Upper lobe of left lung (tissue), 6 donors: Measurements from ENCODE around the gene GTF2IRD1. TPM values are rescaled to one million over a fixed set of nuclear protein-coding genes. Genes with fewer than 3 reads are reported as not detected.

Experiments used
- ATAC-seq, 2 donors: fragments of 200-7000 bp; cut with Tn5 transposase; one replicate each; pipeline ENCODE4 v1.9.1; 2022; ENCODE audit warnings: mild to moderate bottlenecking in 2 of 2, moderate library complexity in 2 of 2; ENCODE audit not compliant: low FRiP score in 2 of 2
- DNase-seq, 2 donors: peaks; one replicate each; pipeline ENCODE4 v3.0.0-alpha.2; 2019 to 2020
- H3K27ac ChIP-seq, 4 donors: fragments of 200-600 bp; sonication (generic); one replicate each; pipeline ENCODE4 v1.5.1; 2016 to 2019
- H3K27me3 ChIP-seq, 4 donors: fragments of 200-600 bp; sonication (generic); one replicate each; pipeline ENCODE4 v1.5.1; 2017 to 2019
- H3K36me3 ChIP-seq, 4 donors: fragments of 200-600 bp; sonication (generic); one replicate each; pipeline ENCODE4 v1.5.1; 2016 to 2019
- H3K4me1 ChIP-seq, 4 donors: fragments of 200-600 bp; sonication (generic); one replicate each; pipeline ENCODE4 v1.5.1; 2018 to 2019
- H3K4me3 ChIP-seq, 4 donors: fragments of 200-600 bp; sonication (generic); one replicate each; pipeline ENCODE4 v1.5.1; 2017 to 2019; ENCODE audit warnings: mild to moderate bottlenecking in 2 of 4, moderate library complexity in 1 of 4
- H3K9me3 ChIP-seq, 4 donors: fragments of 200-600 bp; sonication (generic); one replicate each; pipeline ENCODE4 v1.5.1; 2018 to 2019
- CTCF ChIP-seq, 6 experiments: fragments of 450-650 bp in 4 of 6; fragments of 200-600 bp in 2 of 6; sonication (generic) in 2 of 6; IDR thresholded peaks; one replicate each; pipeline ENCODE4 v1.5.1; 2016 to 2019; ENCODE audit warnings: antibody characterized with exemption in 6 of 6
- EP300 ChIP-seq, 4 donors: sonication (generic); formaldehyde crosslinking; IDR thresholded peaks; one replicate each; pipeline ENCODE4 v1.5.1; 2017; ENCODE audit warnings: antibody characterized with exemption in 4 of 4, control low read depth in 2 of 4
- POLR2A ChIP-seq, 4 donors: fragments of 450-650 bp; IDR thresholded peaks; one replicate each; pipeline ENCODE4 v1.5.1; 2016 to 2017; ENCODE audit warnings: antibody characterized with exemption in 4 of 4, mild to moderate bottlenecking in 2 of 4
- POLR2AphosphoS5 ChIP-seq, 2 donors: sonication (generic); formaldehyde crosslinking; IDR thresholded peaks; one replicate each; pipeline ENCODE4 v1.5.1; 2017; ENCODE audit warnings: antibody characterized with exemption in 2 of 2
- WGBS, 2 donors: methylation state at CpG; one replicate each; pipeline ENCODE4 v1.1.5; 2017 to 2018; 5-methylcytosine and 5-hydroxymethylcytosine counted together
- total RNA-seq, 6 donors: library from RNA; depleted of rRNA in 4 of 6; stranded (reverse); fragments of >200 nt in 4 of 6; gene quantifications; one replicate each; pipeline versions ENCODE4 v1.1.0 to v1.2.1, GENCODE V29; 2016 to 2021
- donor health status: DM: no; HTN: no; CAD: no; lungs with moderate emphysema.
- donor health status: DM: no; HTN: yes; CAD: no; lungs with severe emphysema.

GTF2IRD1 gene
- total RNA-seq, 6 donors from 2014 or later: 16.4 to 41.9 (median 28.1) TPM

DNA sequence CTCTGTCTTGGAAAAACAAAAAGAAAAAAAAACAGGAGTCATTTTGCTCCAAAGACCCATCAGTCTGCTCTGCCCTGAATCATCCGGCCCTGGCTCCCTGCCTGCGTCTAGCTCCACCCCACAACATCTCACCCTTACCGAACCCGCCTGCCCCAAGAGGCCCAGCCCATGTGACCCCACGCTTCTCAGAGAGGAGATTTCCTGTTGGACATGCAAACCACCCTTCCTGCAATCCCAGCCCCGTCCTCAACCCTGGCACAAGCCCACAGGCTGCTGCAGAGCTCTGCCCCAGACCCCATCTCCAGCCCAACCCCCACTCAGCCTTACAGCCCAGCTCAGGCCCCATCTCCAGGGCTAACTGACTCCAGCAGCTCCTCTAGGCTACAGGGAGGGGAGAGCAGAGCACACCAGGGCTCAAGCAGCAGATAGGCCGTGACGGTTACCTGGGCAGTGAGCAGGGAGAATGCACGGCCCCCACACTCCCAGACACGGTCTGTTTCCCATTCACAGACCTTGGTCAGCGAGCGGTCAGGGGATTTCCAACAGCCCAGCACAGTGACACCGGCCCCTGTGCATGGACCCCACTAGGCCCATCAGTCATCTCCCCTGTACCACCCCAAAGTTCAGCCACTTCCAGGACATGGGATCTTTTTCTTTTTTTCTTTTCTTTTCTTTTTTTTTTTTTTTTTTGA is 133.9 kb downstream of the GTF2IRD1 start:
- Histone ChIP-seq H3K36me3 (peaks cover 0 to 24% (median 4%) of the 10 kb centered on the region in 4 donors), H3K9me3 (no peaks in the 10 kb centered on the region), H3K4me3 (peak overlapping the region in 1 of 4 donors; percentile 12), H3K27me3 (no peaks in the 10 kb centered on the region), H3K27ac (peak overlapping the region; percentile 22 to 79 (median 72)), H3K4me1 (peaks cover 11 to 16% (median 12%) of the 10 kb centered on the region in 4 donors)
- ATAC-seq: peak; percentile 91 to 96
- DNase-seq: peak; percentile 50 to 91
- WGBS, 2 donors: 36 to 37% methylated on average over 12 to 13 of the region's 13 CpGs
- TF ChIP-seq CTCF (IDR thresholded peaks at IDR 0.05) (peak in 1 of 6 experiments; percentile 7), POLR2AphosphoS5 (IDR thresholded peaks at IDR 0.05) (peak in 1 of 2 donors; percentile 34), POLR2A (IDR thresholded peaks at IDR 0.05) (no peak), EP300 (IDR thresholded peaks at IDR 0.05) (no peak)

- Histone ChIP-seq H3K27me3 (no peaks in the 10 kb centered on the region), H3K9me3 (no peaks in the 10 kb centered on the region), H3K27ac (no peak overlapping the region), H3K4me1 (peaks cover 11 to 16% (median 12%) of the 10 kb centered on the region in 4 donors), H3K4me3 (no peak overlapping the region), H3K36me3 (peaks cover 2 to 45% (median 14%) of the 10 kb centered on the region in 4 donors)
- ATAC-seq (no peak), DNase-seq (peak in 1 of 2 donors; percentile 33)
- WGBS, 2 donors: 95 to 98% methylated on average over 16 of the region's 16 CpGs
- TF ChIP-seq EP300 (IDR thresholded peaks at IDR 0.05) (no peak), POLR2A (IDR thresholded peaks at IDR 0.05) (no peak), POLR2AphosphoS5 (IDR thresholded peaks at IDR 0.05) (no peak), CTCF (IDR thresholded peaks at IDR 0.05) (no peak)
These were observed 137.1 kb downstream of the GTF2IRD1 start for GRCh38 chr7:74590813-74591212.

DNA sequence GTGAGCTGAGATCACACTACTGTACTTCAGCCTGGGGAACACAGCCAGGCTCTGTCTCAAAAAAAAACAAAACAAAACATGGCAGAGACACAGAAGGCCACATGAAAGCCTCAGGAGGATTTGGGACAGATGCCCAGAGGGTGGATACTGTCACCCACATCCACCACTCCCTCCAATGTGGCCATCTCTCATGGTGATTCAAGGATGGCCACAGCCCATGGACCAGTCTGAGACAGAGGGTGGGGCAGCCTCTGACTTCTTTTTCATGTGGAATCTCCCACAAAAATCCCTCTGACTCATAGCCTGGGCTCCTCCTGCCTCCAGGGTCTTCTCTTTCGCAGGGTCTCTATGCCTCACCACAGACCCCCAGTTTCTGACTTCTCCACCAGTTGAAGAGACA is 144.9 kb downstream of the GTF2IRD1 start:
- Histone ChIP-seq H3K27ac (no peak overlapping the region), H3K36me3 (peaks cover 0 to 64% (median 34%) of the 10 kb centered on the region in 4 donors), H3K4me1 (no peaks in the 10 kb centered on the region), H3K4me3 (no peak overlapping the region), H3K9me3 (no peaks in the 10 kb centered on the region), H3K27me3 (no peaks in the 10 kb centered on the region)
- ATAC-seq (peak in 1 of 2 donors; percentile 78), DNase-seq (no peak)
- 82 to 100% methylated on average over 1 of the region's 1 CpG for WGBS, 2 donors
- TF ChIP-seq POLR2A (IDR thresholded peaks at IDR 0.05) (no peak), POLR2AphosphoS5 (IDR thresholded peaks at IDR 0.05) (no peak), CTCF (IDR thresholded peaks at IDR 0.05) (no peak), EP300 (IDR thresholded peaks at IDR 0.05) (no peak)

DNA sequence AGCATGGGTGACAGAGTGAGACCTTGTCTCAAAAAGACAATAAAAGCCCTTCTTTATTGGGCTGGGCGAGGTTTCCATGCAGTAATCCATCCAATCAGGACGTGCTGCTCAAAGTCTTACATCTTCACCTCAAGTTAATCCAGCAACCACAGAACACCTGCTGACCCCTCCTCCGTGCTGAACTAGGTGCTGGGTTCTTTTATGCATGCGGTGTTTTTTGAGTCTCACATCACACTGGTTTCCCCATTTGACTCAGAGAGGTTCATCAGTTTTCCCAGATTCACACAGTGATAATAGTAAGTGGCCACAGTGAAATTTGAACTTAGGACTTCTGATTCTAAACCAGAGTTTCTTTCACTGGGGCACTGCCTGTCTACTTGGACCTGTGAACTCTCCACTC is 145.5 kb downstream of the GTF2IRD1 start:
- H3K9me3 ChIP-seq: no peaks in the 10 kb centered on the region
- no peaks in the 10 kb centered on the region for H3K27me3 ChIP-seq
- no peak overlapping the region for H3K4me3 ChIP-seq
- WGBS, 2 donors: 89 to 95% methylated on average over 4 of the region's 4 CpGs
- peaks cover 0 to 3% (median under 1%) of the 10 kb centered on the region in 4 donors for H3K4me1 ChIP-seq
- TF ChIP-seq EP300 (IDR thresholded peaks at IDR 0.05): no peak
- H3K36me3 ChIP-seq: peaks cover 0 to 59% (median 34%) of the 10 kb centered on the region in 4 donors
- DNase-seq: no peak
- no peak for ATAC-seq
- H3K27ac ChIP-seq: no peak overlapping the region

- Histone ChIP-seq H3K27me3 (no peaks in the 10 kb centered on the region), H3K9me3 (no peaks in the 10 kb centered on the region), H3K27ac (peak overlapping the region in 2 of 4 donors; percentile 86 to 87), H3K4me3 (no peak overlapping the region), H3K4me1 (peaks cover 11 to 26% (median 18%) of the 10 kb centered on the region in 4 donors), H3K36me3 (peaks cover 0 to 12% (median 6%) of the 10 kb centered on the region in 4 donors)
- DNase-seq (peak in 1 of 2 donors; percentile 83), ATAC-seq (peak in 1 of 2 donors; percentile 15)
- 80 to 88% methylated on average over 7 of the region's 7 CpGs for WGBS, 2 donors
- TF ChIP-seq EP300 (IDR thresholded peaks at IDR 0.05) (no peak), POLR2AphosphoS5 (IDR thresholded peaks at IDR 0.05) (peak in 1 of 2 donors; percentile 34), POLR2A (IDR thresholded peaks at IDR 0.05) (peak in 1 of 4 donors; percentile 7), CTCF (IDR thresholded peaks at IDR 0.05) (no peak)
These were observed 150.8 kb downstream of the GTF2IRD1 start for GRCh38 chr7:74604326-74605020.
